ENCODE results near the gene SERHL2. TPM values are rescaled to one million over a fixed set of nuclear protein-coding genes. Genes with fewer than 3 reads are reported as not detected.
A peak's percentile ranks its signal among the peaks of the same experiment; 100 is the strongest.
"Not testable (repeated sequence)": the region's sequence is repeated elsewhere in the genome, so short reads cannot be mapped to it uniquely, and the experiment has no call there.

Gene SERHL2
- total RNA-seq, 4 donors from 2014 or later, result 0.84 to 13.4 (median 1.7) TPM; not detected in 1

DNA sequence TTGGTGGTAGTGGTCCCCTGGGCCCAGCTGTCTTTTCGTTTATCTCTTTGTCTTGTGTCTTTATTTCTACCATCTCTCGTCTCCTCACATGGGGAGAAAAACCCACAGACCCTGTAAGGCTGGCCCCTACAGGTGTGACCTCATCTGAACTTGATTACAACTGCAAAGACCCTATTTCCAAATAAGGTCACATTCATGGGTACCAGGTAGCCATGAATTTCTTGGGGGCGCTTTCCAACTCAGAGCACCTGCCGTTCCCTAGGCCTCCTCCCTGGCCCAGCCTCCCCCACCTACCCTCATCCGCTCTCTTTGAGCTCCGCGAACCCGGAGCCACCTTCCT lies 20.1 kb upstream of the SERHL2 start:
- ATAC-seq (no peak), DNase-seq (no peak)
- Histone ChIP-seq H3K9me3 (no peaks in the 10 kb centered on the region), H3K4me1 (peaks cover 3 to 6% of the 10 kb centered on the region in 2 donors), H3K27me3 (peaks cover 0 to 2% (median 0%) of the 10 kb centered on the region in 3 donors), H3K36me3 (no peaks in the 10 kb centered on the region), H3K4me3 (no peak overlapping the region), H3K27ac (no peak overlapping the region)
- intact Hi-C loops (cut with DNase I; ENCODE audit: low total_unique reads) (loop anchor here (2.0 to 10.0 kb wide), 2 partner anchors 19 to 81 kb away; partner anchors contain the start of genes POLDIP3 and SERHL2), in situ Hi-C loops (cut with MboI; ENCODE audit: low sequenced_read_pairs in 4 of 4) (no loop called here)
- TF ChIP-seq POLR2A (IDR thresholded peaks at IDR 0.05), result no peak
- TF ChIP-seq, protein P1, sequence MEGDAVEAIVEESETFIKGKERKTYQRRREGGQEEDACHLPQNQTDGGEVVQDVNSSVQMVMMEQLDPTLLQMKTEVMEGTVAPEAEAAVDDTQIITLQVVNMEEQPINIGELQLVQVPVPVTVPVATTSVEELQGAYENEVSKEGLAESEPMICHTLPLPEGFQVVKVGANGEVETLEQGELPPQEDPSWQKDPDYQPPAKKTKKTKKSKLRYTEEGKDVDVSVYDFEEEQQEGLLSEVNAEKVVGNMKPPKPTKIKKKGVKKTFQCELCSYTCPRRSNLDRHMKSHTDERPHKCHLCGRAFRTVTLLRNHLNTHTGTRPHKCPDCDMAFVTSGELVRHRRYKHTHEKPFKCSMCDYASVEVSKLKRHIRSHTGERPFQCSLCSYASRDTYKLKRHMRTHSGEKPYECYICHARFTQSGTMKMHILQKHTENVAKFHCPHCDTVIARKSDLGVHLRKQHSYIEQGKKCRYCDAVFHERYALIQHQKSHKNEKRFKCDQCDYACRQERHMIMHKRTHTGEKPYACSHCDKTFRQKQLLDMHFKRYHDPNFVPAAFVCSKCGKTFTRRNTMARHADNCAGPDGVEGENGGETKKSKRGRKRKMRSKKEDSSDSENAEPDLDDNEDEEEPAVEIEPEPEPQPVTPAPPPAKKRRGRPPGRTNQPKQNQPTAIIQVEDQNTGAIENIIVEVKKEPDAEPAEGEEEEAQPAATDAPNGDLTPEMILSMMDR (IDR thresholded peaks at IDR 0.05 in 4 of 5, conservative IDR thresholded peaks at IDR 0.05 in 1 of 5), result no peak

- intact Hi-C loops (cut with DNase I; ENCODE audit: low total_unique reads), result loop anchor here (10.0 kb wide), 1 partner anchor 80 kb away; the partner anchor contains the start of gene POLDIP3
- not testable (repeated sequence) for ATAC-seq
These were observed 18.5 kb upstream of the SERHL2 start for GRCh38 chr22:42535082-42535731.

DNA sequence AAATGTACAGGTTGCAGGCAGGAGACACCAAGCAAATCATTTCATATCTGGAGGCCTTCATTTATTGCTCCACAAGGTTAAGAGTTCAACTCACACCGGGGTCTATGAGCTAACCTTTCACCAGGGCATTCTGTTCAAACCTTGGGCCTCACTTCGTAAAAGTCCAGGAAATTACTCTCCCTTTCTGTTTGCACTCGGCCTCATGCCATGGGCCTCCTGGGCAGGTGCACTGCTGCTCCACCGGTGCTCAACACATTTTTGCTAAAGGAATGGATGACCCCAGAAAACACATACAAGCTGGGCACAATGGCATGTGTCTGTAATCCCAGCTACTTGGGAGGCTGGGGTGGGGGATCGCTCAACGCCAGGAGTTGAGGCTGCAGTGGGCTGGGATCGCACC lies 17.6 kb upstream of the SERHL2 start:
- H3K4me3 ChIP-seq, result no peak overlapping the region
- no peaks in the 10 kb centered on the region for H3K9me3 ChIP-seq
- intact Hi-C loops (cut with DNase I; ENCODE audit: low total_unique reads) (loop anchor here (10.0 kb wide), 1 partner anchor 79 kb away; the partner anchor contains the start of gene POLDIP3), in situ Hi-C loops (cut with MboI; ENCODE audit: low sequenced_read_pairs in 4 of 4) (no loop called here)
- H3K36me3 ChIP-seq, result no peaks in the 10 kb centered on the region
- no peak for ATAC-seq
- TF ChIP-seq, protein P1 (IDR thresholded peaks at IDR 0.05 in 4 of 5, conservative IDR thresholded peaks at IDR 0.05 in 1 of 5), result no peak
- no peak for TF ChIP-seq POLR2A (IDR thresholded peaks at IDR 0.05)
- H3K27ac ChIP-seq, result peak overlapping the region in 2 of 4 donors; percentile 45 to 68
- peaks cover 3 to 6% of the 10 kb centered on the region in 2 donors for H3K4me1 ChIP-seq
- no peaks in the 10 kb centered on the region for H3K27me3 ChIP-seq
- DNase-seq, result no peak

More at GRCh38 chr22:42535082-42535731, 18.5 kb upstream of the SERHL2 start:
- H3K9me3 ChIP-seq; in situ Hi-C loops (cut with MboI; ENCODE audit: low sequenced_read_pairs in 4 of 4); H3K4me3 ChIP-seq; H3K4me1 ChIP-seq; DNase-seq; H3K27me3 ChIP-seq; H3K36me3 ChIP-seq; H3K27ac ChIP-seq: not testable (repeated sequence)

GRCh38 chr22:42536634-42537033 lies 17.1 kb upstream of the SERHL2 start:
- H3K27me3 ChIP-seq; H3K4me3 ChIP-seq; H3K9me3 ChIP-seq; in situ Hi-C loops (cut with MboI; ENCODE audit: low sequenced_read_pairs in 4 of 4); H3K4me1 ChIP-seq; ATAC-seq; H3K36me3 ChIP-seq; DNase-seq: not testable (repeated sequence)
- intact Hi-C loops (cut with DNase I; ENCODE audit: low total_unique reads), result loop anchor here (10.0 kb wide), 1 partner anchor 78 kb away; the partner anchor contains the start of gene POLDIP3
- H3K27ac ChIP-seq, result peak overlapping the region in 3 of 4 donors; percentile 45 to 68 (median 65)

GRCh38 chr22:42537199-42537831 lies 16.4 kb upstream of the SERHL2 start:
- H3K4me1 ChIP-seq; H3K4me3 ChIP-seq; H3K36me3 ChIP-seq; H3K27me3 ChIP-seq; H3K9me3 ChIP-seq; in situ Hi-C loops (cut with MboI; ENCODE audit: low sequenced_read_pairs in 4 of 4); DNase-seq: not testable (repeated sequence)
- ATAC-seq, result peak; percentile 56 to 83
- H3K27ac ChIP-seq, result peak overlapping the region; percentile 47 to 68 (median 65)
- intact Hi-C loops (cut with DNase I; ENCODE audit: low total_unique reads), result loop anchor here (10.0 kb wide), 1 partner anchor 77 kb away; the partner anchor contains the start of gene POLDIP3

DNA sequence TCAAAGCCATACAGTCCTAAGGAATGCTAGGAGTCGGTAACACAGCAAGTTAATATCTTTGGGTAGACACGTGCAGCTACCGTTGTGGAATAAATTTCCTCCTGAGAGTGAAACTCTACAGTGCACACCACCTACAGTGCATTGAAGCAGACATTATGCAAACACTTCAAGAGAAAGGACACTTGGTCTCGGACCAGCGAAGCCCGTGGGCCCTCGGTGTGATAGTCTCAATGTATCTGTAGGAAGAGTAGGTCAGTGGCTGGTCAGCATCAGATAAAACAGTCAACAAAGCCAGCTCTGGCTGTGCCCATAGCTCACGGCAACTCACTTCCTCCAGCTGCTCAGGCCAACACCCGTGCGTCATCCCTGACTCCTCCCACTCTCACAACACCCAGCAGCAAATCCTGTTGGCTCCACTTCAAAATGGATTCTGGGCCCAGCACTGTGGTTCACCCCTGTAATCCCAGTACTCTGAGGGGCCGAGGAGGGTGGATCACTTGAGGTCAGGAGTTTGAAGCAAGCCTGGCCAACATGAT lies 14.5 kb upstream of the SERHL2 start:
- intact Hi-C loops (cut with DNase I; ENCODE audit: low total_unique reads), result loop anchor here (10.0 kb wide), 1 partner anchor 75 kb away; the partner anchor contains the start of gene POLDIP3
- DNase-seq; H3K36me3 ChIP-seq; H3K4me3 ChIP-seq; H3K9me3 ChIP-seq; H3K27me3 ChIP-seq; H3K4me1 ChIP-seq; in situ Hi-C loops (cut with MboI; ENCODE audit: low sequenced_read_pairs in 4 of 4): not testable (repeated sequence)
- ATAC-seq, result peak; percentile 47 to 67
- H3K27ac ChIP-seq, result peak overlapping the region in 3 of 4 donors; percentile 42 to 64 (median 44)
